Measurements from ENCODE around the gene TBXA2R. TPM values are rescaled to one million over a fixed set of nuclear protein-coding genes. Genes with fewer than 3 reads are reported as not detected.

The TBXA2R gene
- total and polyA plus RNA-seq, 2 of the 4 experiments (the other 2 are of a cell fraction), result 0.36 to 2.3 TPM

DNA sequence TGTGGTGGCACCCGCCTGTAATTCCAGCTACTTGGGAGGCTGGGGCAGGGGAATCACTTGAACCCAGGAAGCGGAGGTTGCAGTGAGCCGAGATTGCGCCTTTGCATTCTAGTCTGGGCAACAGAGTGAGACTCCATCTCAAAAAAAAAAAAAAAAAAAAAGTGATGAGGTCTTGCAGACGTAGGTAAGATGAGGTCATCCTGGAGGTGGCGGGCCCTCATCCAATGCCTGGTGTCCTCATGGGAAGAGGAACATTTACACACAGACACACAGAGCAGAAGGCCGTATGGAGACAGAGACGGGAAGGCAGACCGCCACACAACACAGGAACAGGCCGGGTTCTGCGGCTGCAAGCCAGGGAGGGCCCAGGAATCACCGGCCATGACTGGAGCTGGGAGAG, 15.5 kb upstream of the TBXA2R start:
- Histone ChIP-seq H3K23ac (ENCODE audit: low read depth, low read length) (no peak overlapping the region), H3K14ac (replicated peaks; ENCODE audit: low read depth, low read length) (no peak overlapping the region), H2AK5ac (ENCODE audit: low read depth, low read length) (no peak overlapping the region), H2AFZ (replicated peaks; ENCODE audit: low read length, poor library complexity) (no peak overlapping the region), H3K9me3 (ENCODE audit: control insufficient read depth, insufficient read depth, low read length) (no peaks in the 10 kb centered on the region), H3K56ac (ENCODE audit: extremely low read depth, insufficient read depth, low read length) (no peak overlapping the region), H3K79me1 (ENCODE audit: low read depth in 1 of 2, low read length in 2 of 2) (peaks cover 14 to 42% of the 10 kb centered on the region in 2 experiments; a peak in 3 of 4 replicates), H3K4me3 (ENCODE audit: insufficient read depth, low read depth, low read length) (no peak overlapping the region), H3K9ac (ENCODE audit: low read depth, low read length) (no peak overlapping the region), H3K18ac (ENCODE audit: low read depth, low read length) (no peak overlapping the region), H3K36me3 (ENCODE audit: control insufficient read depth, insufficient read depth, low read length) (peaks cover 24% of the 10 kb centered on the region), H4K5ac (ENCODE audit: low read depth, low read length) (no peak overlapping the region), H3K4me1 (ENCODE audit: control insufficient read depth, insufficient read depth, low read length) (peaks cover 8% of the 10 kb centered on the region), H2BK15ac (ENCODE audit: low read depth, low read length) (no peak overlapping the region), H2BK5ac (ENCODE audit: low read depth, low read length, poor library complexity, severe bottlenecking) (no peak overlapping the region), H3K4ac (ENCODE audit: low read depth, low read length) (no peak overlapping the region), H2BK120ac (ENCODE audit: low read depth, low read length) (no peak overlapping the region), H3K27ac (ENCODE audit: insufficient read depth, low read length) (no peak overlapping the region), H4K8ac (ENCODE audit: low read depth in 2 of 2, low read length in 2 of 2) (no peak overlapping the region), H2BK20ac (ENCODE audit: low read depth, low read length) (no peak overlapping the region), H3K27me3 (ENCODE audit: control insufficient read depth, insufficient read depth, low read length) (no peaks in the 10 kb centered on the region), H4K91ac (ENCODE audit: insufficient read depth, low read depth, low read length) (no peak overlapping the region), H2AK9ac (replicated peaks; ENCODE audit: low read depth, low read length, poor library complexity) (no peak overlapping the region), H3K9me1 (ENCODE audit: insufficient read depth, low read length) (peaks cover under 1% of the 10 kb centered on the region; the same call in 1 of the 2 replicates), H4K20me1 (ENCODE audit: insufficient read depth, low read length) (peaks cover 26% of the 10 kb centered on the region), H3K4me2 (ENCODE audit: low read depth, low read length) (no peak overlapping the region)
- intact Hi-C loops (cut with micrococcal nuclease), result no loop called here
- CTCF ChIA-PET, result no interaction called here
- DNase-seq (no peak), ATAC-seq (ENCODE audit: low read depth) (no peak)
- no CpG with 5 or more reads among the region's 12 CpGs for WGBS, 2 experiments (ENCODE audit: extremely low coverage in 2 of 2, insufficient read length in 1 of 2)
- no TSS peak for BruUV-seq (replicated peaks)
- dilution Hi-C loops (cut with HindIII; ENCODE audit: low sequenced_read_pairs, unreplicated experiment), result no loop called here
- TF ChIP-seq BHLHE40 (IDR thresholded peaks at IDR 0.05; ENCODE audit: low read depth, low read length) (no peak), POLR2A (IDR thresholded peaks at IDR 0.05; ENCODE audit: low read depth, low read length) (no peak), ELK1 (IDR thresholded peaks at IDR 0.05; ENCODE audit: borderline replicate concordance, low read depth, low read length) (no peak), FOS (IDR thresholded peaks at IDR 0.05; ENCODE audit: low read depth, low read length) (no peak), CEBPB (IDR thresholded peaks at IDR 0.05; ENCODE audit: low read depth, low read length) (no peak), NFE2L2 (IDR thresholded peaks at IDR 0.05; ENCODE audit: low read depth, low read length) (no peak), CTCF (conservative IDR thresholded peaks at IDR 0.05; ENCODE audit: low read depth, low read length) (no peak), CHD1 (IDR thresholded peaks at IDR 0.05; ENCODE audit: low read depth, low read length) (no peak), MAZ (IDR thresholded peaks at IDR 0.05; ENCODE audit: borderline replicate concordance, low read depth, low read length) (no peak), RCOR1 (IDR thresholded peaks at IDR 0.05; ENCODE audit: insufficient replicate concordance, low read length) (no peak), MXI1 (IDR thresholded peaks at IDR 0.05; ENCODE audit: borderline replicate concordance, low read depth, low read length) (no peak), RFX5 (IDR thresholded peaks at IDR 0.05; ENCODE audit: low read depth, low read length) (no peak), RAD21 (IDR thresholded peaks at IDR 0.05; ENCODE audit: low read length) (no peak), MAFK (IDR thresholded peaks at IDR 0.05; ENCODE audit: low read depth, low read length) (no peak)
- TF ChIP-seq, protein P1, sequence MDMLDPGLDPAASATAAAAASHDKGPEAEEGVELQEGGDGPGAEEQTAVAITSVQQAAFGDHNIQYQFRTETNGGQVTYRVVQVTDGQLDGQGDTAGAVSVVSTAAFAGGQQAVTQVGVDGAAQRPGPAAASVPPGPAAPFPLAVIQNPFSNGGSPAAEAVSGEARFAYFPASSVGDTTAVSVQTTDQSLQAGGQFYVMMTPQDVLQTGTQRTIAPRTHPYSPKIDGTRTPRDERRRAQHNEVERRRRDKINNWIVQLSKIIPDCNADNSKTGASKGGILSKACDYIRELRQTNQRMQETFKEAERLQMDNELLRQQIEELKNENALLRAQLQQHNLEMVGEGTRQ (IDR thresholded peaks at IDR 0.05; ENCODE audit: low read depth, low read length), result no peak
- in situ Hi-C loops (cut with MboI; ENCODE audit: low sequenced_read_pairs), result loop anchor here (25.0 kb wide), 1 partner anchor 310 kb away; no protein-coding TSS in a partner anchor
- POLR2A ChIA-PET (ENCODE audit: unreplicated experiment), result no interaction called here
